Measurements from ENCODE around the gene UBE2G1. TPM values are rescaled to one million over a fixed set of nuclear protein-coding genes. Genes with fewer than 3 reads are reported as not detected.

Gene UBE2G1
- polyA plus RNA-seq, 2 of the 4 experiments (the other 2 are of a cell fraction) = 86.2 to 117 TPM

GRCh38 chr17:4272972-4273368, 93.5 kb downstream of the UBE2G1 start (continued):
- TF ChIP-seq RFX5 (IDR thresholded peaks at IDR 0.05) (no peak), JUNB (IDR thresholded peaks at IDR 0.05) (no peak), CTCF (IDR thresholded peaks at IDR 0.05) (no peak), PHF8 (IDR thresholded peaks at IDR 0.05; ENCODE audit: borderline replicate concordance, low read depth) (no peak), USF2 (IDR thresholded peaks at IDR 0.05) (no peak)

- ChIA-PET CTCF (interaction anchor here (0.9 to 1.8 kb wide), 7 partner anchors 10 to 58 kb away, joined by 3 to 10 read pairs (median 3); no protein-coding TSS in a partner anchor), POLR2A (interaction anchor here (0.6 kb wide), 1 partner anchor 277 kb away, joined by 6 read pairs; no protein-coding TSS in a partner anchor)
- TF ChIP-seq BCL3 (IDR thresholded peaks at IDR 0.05) (no peak), TP53 (CRISPR knock-in tag; IDR thresholded peaks at IDR 0.05) (no peak), CBX2 (IDR thresholded peaks at IDR 0.05; ENCODE audit: borderline replicate concordance, low read depth) (no peak), CHD2 (IDR thresholded peaks at IDR 0.05; ENCODE audit: low read length, partially characterized antibody) (no peak), HDAC2 (IDR thresholded peaks at IDR 0.05) (no peak), TFCP2L1 (CRISPR knock-in tag; IDR thresholded peaks at IDR 0.05) (no peak), HOXB5 (CRISPR knock-in tag; IDR thresholded peaks at IDR 0.05) (no peak), CEBPB (IDR thresholded peaks at IDR 0.05) (no peak), RARB (CRISPR knock-in tag; IDR thresholded peaks at IDR 0.05) (no peak), EHF (CRISPR knock-in tag; IDR thresholded peaks at IDR 0.05) (no peak), CTCF (IDR thresholded peaks at IDR 0.05) (no peak), CHD4 (IDR thresholded peaks at IDR 0.05; ENCODE audit: borderline replicate concordance) (no peak), MAFK (IDR thresholded peaks at IDR 0.05; ENCODE audit: partially characterized antibody) (no peak)
- Histone ChIP-seq H3K27ac (no peak overlapping the region), H3K4me2 (no peak overlapping the region), H3K4me1 (no peaks in the 10 kb centered on the region), H3K4me3 (no peak overlapping the region), H3K9me3 (no peaks in the 10 kb centered on the region)
- no peak for ATAC-seq
- no peak for FAIRE-seq
- no peak for DNase-seq (ENCODE audit: low read depth in 1 of 2, low spot score in 1 of 2)
- 88% methylated on average over 6 of the region's 6 CpGs for WGBS (ENCODE audit: missing lambda C conversion rate)
These were observed 94.1 kb downstream of the UBE2G1 start for GRCh38 chr17:4272213-4272971.

GRCh38 chr17:4270736-4271135, 95.7 kb downstream of the UBE2G1 start:
- WGBS (ENCODE audit: missing lambda C conversion rate) = 69% methylated on average over 3 of the region's 3 CpGs
- ATAC-seq (no peak), DNase-seq (ENCODE audit: low read depth in 1 of 2, low spot score in 1 of 2) (no peak), FAIRE-seq (no peak)
- H3K4me1 ChIP-seq = no peaks in the 10 kb centered on the region
- no peak overlapping the region for H3K4me3 ChIP-seq
- ChIA-PET POLR2A (no interaction called here), CTCF (no interaction called here)
- no peak overlapping the region for H3K4me2 ChIP-seq
- no peaks in the 10 kb centered on the region for H3K9me3 ChIP-seq
- H3K27ac ChIP-seq = no peak overlapping the region
- TF ChIP-seq HES2 (IDR thresholded peaks at IDR 0.05) (no peak), JUNB (IDR thresholded peaks at IDR 0.05) (no peak), RAD21 (conservative IDR thresholded peaks at IDR 0.05 in 1 of 2, IDR thresholded peaks at IDR 0.05 in 1 of 2) (no peak), USF2 (IDR thresholded peaks at IDR 0.05) (no peak), ELK1 (IDR thresholded peaks at IDR 0.05; ENCODE audit: low read depth, low read length) (no peak), BHLHE40 (IDR thresholded peaks at IDR 0.05; ENCODE audit: low read depth, low read length) (no peak), PBX3 (IDR thresholded peaks at IDR 0.05) (no peak), HDAC2 (IDR thresholded peaks at IDR 0.05) (no peak), NPAS2 (CRISPR knock-in tag; IDR thresholded peaks at IDR 0.05; ENCODE audit: borderline replicate concordance) (no peak), EHF (CRISPR knock-in tag; IDR thresholded peaks at IDR 0.05) (no peak), NFE2L2 (conservative IDR thresholded peaks at IDR 0.05; ENCODE audit: low read length) (no peak)
